PC-9 (cell line): ENCODE data around the gene RICTOR. TPM values are rescaled to one million over a fixed set of nuclear protein-coding genes. Genes with fewer than 3 reads are reported as not detected.

Experiments
- BruUV-seq: library from RNA; stranded (reverse); fragments of 400-500 nt; replicated peaks from 2 replicates; lab custom pipeline; 2021; lab: Mats Ljungman, UMichigan
- CTCF ChIA-PET: fragments of 300-600 bp; sonication (Branson Sonifier 250); formaldehyde crosslinking; loops from one replicate; lab custom pipeline; 2022; ENCODE audit warnings: antibody characterized with exemption; lab: Charles Lee
- POLR2A ChIA-PET: fragments of 300-600 bp; sonication (Branson Sonifier 250); formaldehyde crosslinking; loops from one replicate; lab custom pipeline; 2022; ENCODE audit warnings: antibody characterized with exemption; ENCODE audit not compliant: unreplicated experiment; lab: Charles Lee
- DNase-seq, 2 experiments: peaks; one replicate each; pipeline versions ENCODE4 v3.0.0 to v3.0.0-alpha.2; 2015 to 2022; ENCODE audit warnings: mixed read lengths in 1 of 2
- H2AFZ ChIP-seq: fragments of 200-600 bp; sonication (generic); 2 replicates; pipeline ENCODE4 v1.8.1; 2017; ENCODE audit warnings: antibody characterized with exemption
- H3F3A ChIP-seq: fragments of 200-600 bp; sonication (generic); 2 replicates; pipeline ENCODE4 v1.8.1; 2017; ENCODE audit warnings: antibody characterized with exemption, mild to moderate bottlenecking, low read depth; ENCODE audit not compliant: insufficient read depth
- H3K27ac ChIP-seq: fragments of 200-600 bp; sonication (generic); 2 replicates; pipeline ENCODE4 v1.6.1; 2016; ENCODE audit warnings: mixed run types
- H3K27me3 ChIP-seq: fragments of 200-600 bp; sonication (generic); 2 replicates; pipeline ENCODE4 v1.6.1; 2016; ENCODE audit warnings: low read depth, mixed run types; ENCODE audit not compliant: insufficient read depth
- H3K36me3 ChIP-seq: fragments of 200-600 bp; sonication (generic); 2 replicates; pipeline ENCODE4 v1.6.1; 2016; ENCODE audit warnings: low read depth, mixed run types
- H3K4me1 ChIP-seq: fragments of 200-600 bp; sonication (generic); replicated peaks from 2 replicates; pipeline ENCODE4 v1.6.1; 2016; ENCODE audit warnings: mixed run types; ENCODE audit not compliant: insufficient read depth
- H3K4me2 ChIP-seq: fragments of 200-600 bp; sonication (generic); 2 replicates; pipeline ENCODE4 v1.6.1; 2017; ENCODE audit warnings: mixed run types
- H3K4me3 ChIP-seq: fragments of 200-600 bp; sonication (generic); 2 replicates; pipeline ENCODE4 v1.6.1; 2016; ENCODE audit warnings: mixed run types
- H3K79me2 ChIP-seq: fragments of 200-600 bp; sonication (generic); 2 replicates; pipeline ENCODE4 v1.6.1; 2017; ENCODE audit warnings: low read depth, mixed run types
- H3K9me2 ChIP-seq: fragments of 200-600 bp; sonication (generic); 2 replicates; pipeline ENCODE4 v1.8.1; 2017; ENCODE audit warnings: mild to moderate bottlenecking; ENCODE audit not compliant: insufficient read depth
- H3K9me3 ChIP-seq: fragments of 200-600 bp; sonication (generic); 2 replicates; pipeline ENCODE4 v1.8.1; 2016; ENCODE audit warnings: low read depth; ENCODE audit not compliant: insufficient read depth
- H4K20me1 ChIP-seq: fragments of 200-600 bp; sonication (generic); 2 replicates; pipeline ENCODE4 v1.8.1; 2017; ENCODE audit not compliant: insufficient read depth
- CTCF ChIP-seq: fragments of 200-600 bp; sonication (generic); conservative IDR thresholded peaks from 2 replicates; pipeline ENCODE4 v1.6.1; 2017; ENCODE audit warnings: mixed run types, antibody characterized with exemption, mild to moderate bottlenecking, moderate library complexity
- EZH2 ChIP-seq: fragments of 200-600 bp; sonication (generic); IDR thresholded peaks from 2 replicates; pipeline ENCODE4 v1.8.0; 2017; ENCODE audit warnings: antibody characterized with exemption, low read depth
- intact Hi-C: fragments of 100-400 bp; cut with micrococcal nuclease; formaldehyde crosslinking; loops from one replicate; pipeline ENCODE4 v1.10.0; 2022; ENCODE audit not compliant: unreplicated experiment
- total RNA-seq: library from RNA; stranded (reverse); gene quantifications from 2 replicates; pipeline ENCODE4 v1.2.3, GENCODE V29; 2021

The RICTOR gene
- total RNA-seq, 1 experiment from 2014 or later = 103 TPM

GRCh38 chr5:38891563-38891962 lies 182.6 kb downstream of the RICTOR start:
- Histone ChIP-seq H3K79me2 (no peaks in the 10 kb centered on the region), H3F3A (no peaks in the 10 kb centered on the region), H3K36me3 (peaks cover 22% of the 10 kb centered on the region), H3K9me2 (no peaks in the 10 kb centered on the region), H3K4me3 (no peak overlapping the region), H4K20me1 (no peaks in the 10 kb centered on the region), H3K27me3 (no peaks in the 10 kb centered on the region), H3K4me1 (no peaks in the 10 kb centered on the region), H2AFZ (no peak overlapping the region), H3K27ac (no peak overlapping the region), H3K4me2 (no peak overlapping the region), H3K9me3 (peaks cover 1% of the 10 kb centered on the region; the same call in 1 of the 2 replicates)
- ChIA-PET CTCF (no interaction called here), POLR2A (no interaction called here)
- BruUV-seq = no TSS peak
- intact Hi-C loops = no loop called here
- TF ChIP-seq CTCF = no peak
- TF ChIP-seq EZH2 = no peak
- DNase-seq = no peak

- no peaks in the 10 kb centered on the region for H4K20me1 ChIP-seq
- DNase-seq = no peak
- ChIA-PET POLR2A (no interaction called here), CTCF (no interaction called here)
- no peaks in the 10 kb centered on the region for H3K27me3 ChIP-seq
- TF ChIP-seq EZH2 (no peak), CTCF (no peak)
- H3K4me1 ChIP-seq = no peaks in the 10 kb centered on the region
- H3K36me3 ChIP-seq = peaks cover 42% of the 10 kb centered on the region
- H3K79me2 ChIP-seq = no peaks in the 10 kb centered on the region
- intact Hi-C loops = no loop called here
- no peak overlapping the region for H3K27ac ChIP-seq
- no peak overlapping the region for H3K4me2 ChIP-seq
- no TSS peak for BruUV-seq
- no peak overlapping the region for H3K4me3 ChIP-seq
- no peaks in the 10 kb centered on the region for H3K9me3 ChIP-seq
- no peak overlapping the region for H2AFZ ChIP-seq
- no peaks in the 10 kb centered on the region for H3K9me2 ChIP-seq
- H3F3A ChIP-seq = no peaks in the 10 kb centered on the region
Observed at GRCh38 chr5:38889424-38889823, 184.8 kb downstream of the RICTOR start.

- no peak overlapping the region for H3K27ac ChIP-seq
- H3K9me2 ChIP-seq = no peaks in the 10 kb centered on the region
- no peak overlapping the region for H3K4me2 ChIP-seq
- DNase-seq = no peak
- H3K4me1 ChIP-seq = no peaks in the 10 kb centered on the region
- peaks cover 53% of the 10 kb centered on the region for H3K36me3 ChIP-seq
- CTCF ChIA-PET = no interaction called here
- no peaks in the 10 kb centered on the region for H4K20me1 ChIP-seq
- H2AFZ ChIP-seq = no peak overlapping the region
- H3F3A ChIP-seq = no peaks in the 10 kb centered on the region
- BruUV-seq = no TSS peak
- no peaks in the 10 kb centered on the region for H3K9me3 ChIP-seq
- H3K4me3 ChIP-seq = no peak overlapping the region
- POLR2A ChIA-PET = no interaction called here
- TF ChIP-seq CTCF (no peak), EZH2 (no peak)
- intact Hi-C loops = no loop called here
- no peaks in the 10 kb centered on the region for H3K27me3 ChIP-seq
- no peaks in the 10 kb centered on the region for H3K79me2 ChIP-seq
Observed at GRCh38 chr5:38888041-38888440, 186.2 kb downstream of the RICTOR start.

Other genes with a start within 250 kb of the RICTOR start
- 45.3 and 65.4 TPM in 2 replicates for gene OSMR, start 228.4 kb downstream of the RICTOR start, total RNA-seq
- gene FYB1, start 145.2 kb upstream of the RICTOR start, total RNA-seq = 7.1 and 10.5 TPM in 2 replicates